Activated T-cell treated with anti-CD3 and anti-CD28 coated beads, Interleukin-2, amount 50 U/mL, for 72 hours (primary cell): ENCODE results near the gene TXNDC17. TPM values are rescaled to one million over a fixed set of nuclear protein-coding genes. Genes with fewer than 3 reads are reported as not detected.
A peak's percentile ranks its signal among the peaks of the same experiment; 100 is the strongest.

Source experiments
- ATAC-seq, 2 donors: fragments of 150-1000 bp; cut with Tn5 transposase; replicated peaks in 1 of 2; 2 replicates each; pipeline ENCODE4 v1.10.0; 2021; ENCODE audit warnings: moderate library complexity in 2 of 2, mild to moderate bottlenecking in 1 of 2
- DNase-seq, 2 donors: peaks; one replicate each; pipeline ENCODE4 v3.0.0; 2021 to 2022; ENCODE audit warnings: mixed read lengths in 1 of 2
- H3K27ac Mint-ChIP-seq: one replicate; pipeline ENCODE4 v1.8.0; 2022; ENCODE audit warnings: mild to moderate bottlenecking, moderate library complexity, mixed read lengths
- H3K27me3 Mint-ChIP-seq: one replicate; pipeline ENCODE4 v1.8.0; 2022; ENCODE audit warnings: low read depth, mixed read lengths
- H3K36me3 Mint-ChIP-seq, 2 donors: one replicate each; pipeline ENCODE4 v1.8.0; 2022; ENCODE audit warnings: mixed read lengths in 2 of 2, mild to moderate bottlenecking in 1 of 2; ENCODE audit not compliant: insufficient read depth in 2 of 2
- H3K4me1 Mint-ChIP-seq: one replicate; pipeline ENCODE4 v1.8.0; 2022; ENCODE audit warnings: low read depth, mixed read lengths
- H3K4me3 Mint-ChIP-seq, 2 donors: one replicate each; pipeline ENCODE4 v1.8.0; 2022; ENCODE audit warnings: mild to moderate bottlenecking in 2 of 2, mixed read lengths in 2 of 2, moderate library complexity in 2 of 2
- H3K9me3 Mint-ChIP-seq, 2 donors: one replicate each; pipeline ENCODE4 v1.8.0; 2022; ENCODE audit warnings: mixed read lengths in 2 of 2
- total RNA-seq, 2 donors: library from RNA; stranded (reverse); gene quantifications; one replicate each; pipeline ENCODE4 v1.2.3, GENCODE V29; 2022

TXNDC17 gene
- total RNA-seq, 2 donors from 2014 or later = 35.2 to 46.2 TPM

- Mint-ChIP-seq H3K4me1 (peaks cover 20% of the 10 kb centered on the region), H3K36me3 (no peaks in the 10 kb centered on the region), H3K4me3 (no peak overlapping the region), H3K27ac (no peak overlapping the region), H3K27me3 (no peaks in the 10 kb centered on the region), H3K9me3 (no peaks in the 10 kb centered on the region)
- ATAC-seq = no peak
- DNase-seq = no peak
Measured at GRCh38 chr17:6670999-6671398, 30.1 kb downstream of the TXNDC17 start.

GRCh38 chr17:6671431-6671830 lies 30.6 kb downstream of the TXNDC17 start:
- no peak for ATAC-seq
- Mint-ChIP-seq H3K4me3 (no peak overlapping the region), H3K36me3 (no peaks in the 10 kb centered on the region), H3K4me1 (peaks cover 20% of the 10 kb centered on the region), H3K27me3 (no peaks in the 10 kb centered on the region), H3K9me3 (no peaks in the 10 kb centered on the region), H3K27ac (no peak overlapping the region)
- no peak for DNase-seq

- no peak overlapping the region for H3K27ac Mint-ChIP-seq
- no peak for ATAC-seq
- no peak for DNase-seq
- H3K4me3 Mint-ChIP-seq = no peak overlapping the region
- H3K27me3 Mint-ChIP-seq = peaks cover 15% of the 10 kb centered on the region
- no peaks in the 10 kb centered on the region for H3K36me3 Mint-ChIP-seq
- no peaks in the 10 kb centered on the region for H3K9me3 Mint-ChIP-seq
- peaks cover 3% of the 10 kb centered on the region for H3K4me1 Mint-ChIP-seq
Measured at GRCh38 chr17:6674586-6674985, 33.7 kb downstream of the TXNDC17 start.

GRCh38 chr17:6675201-6675825 lies 34.5 kb downstream of the TXNDC17 start:
- no peak overlapping the region for H3K4me3 Mint-ChIP-seq
- DNase-seq (no peak), ATAC-seq (no peak)

GRCh38 chr17:6676802-6677157 lies 35.9 kb downstream of the TXNDC17 start:
- no peak overlapping the region for H3K27ac Mint-ChIP-seq
- H3K27me3 Mint-ChIP-seq = peaks cover 24% of the 10 kb centered on the region
- no peak for ATAC-seq

More at GRCh38 chr17:6675201-6675825, 34.5 kb downstream of the TXNDC17 start:
- no peak overlapping the region for H3K27ac Mint-ChIP-seq
- H3K27me3 Mint-ChIP-seq = peaks cover 20% of the 10 kb centered on the region
- no peaks in the 10 kb centered on the region for H3K4me1 Mint-ChIP-seq
- no peaks in the 10 kb centered on the region for H3K9me3 Mint-ChIP-seq
- H3K36me3 Mint-ChIP-seq = no peaks in the 10 kb centered on the region

GRCh38 chr17:6677158-6677831 lies 36.4 kb downstream of the TXNDC17 start:
- DNase-seq (peak; percentile 11 to 19), ATAC-seq (peak; percentile 31 to 39)
- Mint-ChIP-seq H3K4me3 (no peak overlapping the region), H3K27me3 (peaks cover 29% of the 10 kb centered on the region), H3K27ac (no peak overlapping the region), H3K4me1 (no peaks in the 10 kb centered on the region), H3K9me3 (no peaks in the 10 kb centered on the region), H3K36me3 (no peaks in the 10 kb centered on the region)

More at GRCh38 chr17:6676802-6677157, 35.9 kb downstream of the TXNDC17 start:
- H3K4me1 Mint-ChIP-seq = no peaks in the 10 kb centered on the region
- no peaks in the 10 kb centered on the region for H3K36me3 Mint-ChIP-seq
- no peaks in the 10 kb centered on the region for H3K9me3 Mint-ChIP-seq
- DNase-seq = no peak
- no peak overlapping the region for H3K4me3 Mint-ChIP-seq

GRCh38 chr17:6677946-6678345 lies 37.1 kb downstream of the TXNDC17 start:
- H3K4me1 Mint-ChIP-seq = no peaks in the 10 kb centered on the region
- H3K9me3 Mint-ChIP-seq = no peaks in the 10 kb centered on the region
- no peaks in the 10 kb centered on the region for H3K36me3 Mint-ChIP-seq
- DNase-seq (no peak), ATAC-seq (no peak)
- peaks cover 29% of the 10 kb centered on the region for H3K27me3 Mint-ChIP-seq
- no peak overlapping the region for H3K4me3 Mint-ChIP-seq
- H3K27ac Mint-ChIP-seq = no peak overlapping the region

GRCh38 chr17:6679241-6679640 lies 38.4 kb downstream of the TXNDC17 start:
- Mint-ChIP-seq H3K36me3 (no peaks in the 10 kb centered on the region), H3K9me3 (no peaks in the 10 kb centered on the region), H3K27me3 (peaks cover 29% of the 10 kb centered on the region), H3K27ac (no peak overlapping the region), H3K4me1 (no peaks in the 10 kb centered on the region), H3K4me3 (no peak overlapping the region)
- DNase-seq (no peak), ATAC-seq (no peak)

GRCh38 chr17:6681176-6681575 lies 40.3 kb downstream of the TXNDC17 start:
- no peak overlapping the region for H3K4me3 Mint-ChIP-seq
- no peaks in the 10 kb centered on the region for H3K36me3 Mint-ChIP-seq
- no peak overlapping the region for H3K27ac Mint-ChIP-seq
- no peaks in the 10 kb centered on the region for H3K9me3 Mint-ChIP-seq
- DNase-seq = no peak
- peaks cover 29% of the 10 kb centered on the region for H3K27me3 Mint-ChIP-seq
- no peak for ATAC-seq
- H3K4me1 Mint-ChIP-seq = no peaks in the 10 kb centered on the region

- Mint-ChIP-seq H3K9me3 (no peaks in the 10 kb centered on the region), H3K4me3 (no peak overlapping the region), H3K27me3 (peaks cover 30% of the 10 kb centered on the region), H3K27ac (no peak overlapping the region), H3K4me1 (no peaks in the 10 kb centered on the region), H3K36me3 (no peaks in the 10 kb centered on the region)
- DNase-seq (no peak), ATAC-seq (no peak)
Measured at GRCh38 chr17:6681671-6682070, 40.8 kb downstream of the TXNDC17 start.

GRCh38 chr17:6682339-6682738 lies 41.5 kb downstream of the TXNDC17 start:
- H3K27me3 Mint-ChIP-seq = peaks cover 36% of the 10 kb centered on the region
- no peak for ATAC-seq
- H3K4me1 Mint-ChIP-seq = no peaks in the 10 kb centered on the region
- H3K36me3 Mint-ChIP-seq = no peaks in the 10 kb centered on the region
- H3K9me3 Mint-ChIP-seq = no peaks in the 10 kb centered on the region
- no peak for DNase-seq
- no peak overlapping the region for H3K27ac Mint-ChIP-seq
- H3K4me3 Mint-ChIP-seq = no peak overlapping the region

- Mint-ChIP-seq H3K9me3 (no peaks in the 10 kb centered on the region), H3K27me3 (peaks cover 37% of the 10 kb centered on the region), H3K36me3 (no peaks in the 10 kb centered on the region), H3K4me3 (no peak overlapping the region), H3K27ac (no peak overlapping the region), H3K4me1 (no peaks in the 10 kb centered on the region)
- no peak for DNase-seq
- no peak for ATAC-seq
Measured at GRCh38 chr17:6683081-6683684, 42.3 kb downstream of the TXNDC17 start.

- no peak overlapping the region for H3K4me3 Mint-ChIP-seq
- H3K27me3 Mint-ChIP-seq = peaks cover 30% of the 10 kb centered on the region
- no peak for ATAC-seq
- H3K27ac Mint-ChIP-seq = no peak overlapping the region
- no peak for DNase-seq
- no peaks in the 10 kb centered on the region for H3K4me1 Mint-ChIP-seq
- no peaks in the 10 kb centered on the region for H3K9me3 Mint-ChIP-seq
- H3K36me3 Mint-ChIP-seq = no peaks in the 10 kb centered on the region
Measured at GRCh38 chr17:6683730-6684459, 43.0 kb downstream of the TXNDC17 start.
